Central memory CD4-positive, alpha-beta T cell (primary cell): Measurements from ENCODE around the gene KNSTRN.

Experiments
- DNase-seq: peaks from one replicate; pipeline ENCODE4 v3.0.0; 2022

The KNSTRN gene

GRCh38 chr15:40346579-40347558, 35.7 kb upstream of the KNSTRN start:
- DNase-seq = no peak

- DNase-seq = no peak
Measured at GRCh38 chr15:40347559-40348473, 34.7 kb upstream of the KNSTRN start.

GRCh38 chr15:40348474-40348870, 34.0 kb upstream of the KNSTRN start:
- no peak for DNase-seq

- no peak for DNase-seq
Measured at GRCh38 chr15:40349163-40349562, 33.4 kb upstream of the KNSTRN start.

GRCh38 chr15:40352281-40352901, 30.1 kb upstream of the KNSTRN start:
- DNase-seq = no peak

- DNase-seq = no peak
Measured at GRCh38 chr15:40353697-40354096, 28.8 kb upstream of the KNSTRN start.

- no peak for DNase-seq
Measured at GRCh38 chr15:40354408-40355171, 27.9 kb upstream of the KNSTRN start.

GRCh38 chr15:40355976-40356585, 26.4 kb upstream of the KNSTRN start:
- DNase-seq = no peak

- DNase-seq = no peak
Measured at GRCh38 chr15:40357246-40357645, 25.3 kb upstream of the KNSTRN start.

GRCh38 chr15:40357723-40358470, 24.6 kb upstream of the KNSTRN start, which contains the start of gene DISP2:
Gene DISP2 (plus strand): TSS chr15:40358219. CDS start chr15:40358322, 103 bp downstream.
- DNase-seq = peak; percentile 91

- no peak for DNase-seq
Measured at GRCh38 chr15:40358471-40359353, 23.8 kb upstream of the KNSTRN start.

GRCh38 chr15:40360015-40360414, 22.5 kb upstream of the KNSTRN start:
- DNase-seq = no peak

- no peak for DNase-seq
Measured at GRCh38 chr15:40361640-40362039, 20.9 kb upstream of the KNSTRN start.

GRCh38 chr15:40363611-40364010, 18.9 kb upstream of the KNSTRN start:
- DNase-seq = no peak

- no peak for DNase-seq
Measured at GRCh38 chr15:40364251-40364650, 18.3 kb upstream of the KNSTRN start.

GRCh38 chr15:40365016-40365415, 17.5 kb upstream of the KNSTRN start:
- no peak for DNase-seq

- no peak for DNase-seq
Measured at GRCh38 chr15:40365624-40366456, 16.7 kb upstream of the KNSTRN start.

GRCh38 chr15:40366457-40367370, 15.8 kb upstream of the KNSTRN start:
- no peak for DNase-seq
